CD4-positive, alpha-beta T cell treated with Interleukin-12 subunit alpha and Interleukin-12 subunit beta, for 1 hour (primary cell): Measurements from ENCODE around the gene TM9SF2.

Source experiments
- DNase-seq: peaks from one replicate; pipeline ENCODE4 v3.0.0-alpha.2; 2020

TM9SF2 gene

DNA sequence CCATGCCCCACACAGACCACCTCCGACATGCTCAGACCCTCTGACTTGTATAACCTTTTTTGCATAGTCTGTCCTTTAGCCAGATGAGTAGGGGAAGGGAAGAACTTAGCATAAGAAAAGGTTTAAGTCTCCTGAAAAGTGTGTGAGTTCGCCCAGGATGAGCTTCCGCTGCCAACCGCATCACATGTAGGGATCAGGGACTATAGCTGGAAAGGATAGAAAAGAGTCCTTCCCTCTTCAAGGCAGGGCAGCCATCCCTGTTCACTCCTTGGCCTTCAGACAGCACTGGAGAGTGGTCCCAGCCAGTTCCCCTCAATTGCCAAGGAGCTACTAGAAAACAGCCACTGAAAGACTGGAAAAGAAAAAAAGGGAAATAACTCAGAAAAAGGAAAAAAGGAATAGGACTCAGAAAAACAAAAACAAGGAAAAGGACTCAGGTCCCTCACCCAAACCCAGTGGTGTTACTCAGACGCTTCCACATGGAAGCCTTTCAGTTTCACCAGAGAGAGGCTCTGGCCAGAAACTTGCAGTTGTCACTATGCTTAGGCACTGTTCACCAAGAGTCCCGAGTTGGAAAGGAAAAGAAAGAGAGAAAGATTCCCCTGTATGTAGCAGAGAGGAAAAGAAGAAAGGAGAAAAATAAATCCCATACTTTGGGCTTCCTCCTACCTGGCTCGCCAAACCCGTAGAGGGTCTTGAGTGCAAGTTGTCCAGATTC lies 5.6 kb upstream of the TM9SF2 start:
- peak; percentile 7 for DNase-seq

DNA sequence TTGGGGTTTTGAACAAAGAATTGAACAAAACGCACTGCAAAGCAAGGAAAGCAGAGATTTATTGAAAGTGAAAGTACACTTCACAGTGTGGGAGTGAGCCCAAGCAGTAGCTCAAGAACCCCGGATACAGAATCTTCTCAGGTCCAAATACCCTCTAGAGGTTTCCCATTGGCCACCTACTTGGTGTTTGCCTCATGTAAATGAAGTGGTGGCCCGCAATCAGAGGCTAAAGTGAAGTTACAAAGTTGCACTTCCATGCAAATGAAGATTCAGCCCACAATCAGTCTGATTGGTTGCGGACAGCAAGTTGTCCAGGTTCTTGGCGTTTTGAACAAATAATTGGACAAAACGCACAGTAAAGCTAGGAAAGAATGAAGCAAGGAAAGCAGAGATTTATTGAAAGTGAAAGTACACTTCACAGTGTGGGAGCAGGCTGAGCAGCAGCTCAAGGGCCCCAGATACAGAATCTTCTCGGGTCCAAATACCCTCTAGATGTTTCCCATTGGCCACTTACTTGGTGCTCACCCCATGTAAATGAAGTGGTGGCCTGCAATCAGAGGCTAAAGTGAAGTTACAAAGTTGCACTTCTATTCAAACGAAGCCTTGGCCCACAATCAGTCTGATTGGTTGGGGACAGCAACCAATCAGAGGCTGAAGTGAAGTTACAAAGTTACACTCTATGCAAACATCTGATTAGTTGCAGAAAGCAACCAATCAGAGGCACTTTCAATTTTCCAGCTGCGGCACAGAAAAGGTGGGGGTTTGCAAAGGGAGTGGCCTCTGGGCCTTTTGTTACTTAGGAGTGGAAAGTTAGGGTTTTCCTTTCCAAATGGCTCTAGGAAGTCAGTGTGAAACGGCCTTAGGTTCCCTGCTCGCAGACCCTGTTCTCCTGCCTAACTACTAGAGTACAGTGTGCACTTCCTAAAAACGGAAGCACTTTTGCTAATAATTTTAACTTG lies 4.8 kb upstream of the TM9SF2 start:
- peak; percentile 88 for DNase-seq

DNA sequence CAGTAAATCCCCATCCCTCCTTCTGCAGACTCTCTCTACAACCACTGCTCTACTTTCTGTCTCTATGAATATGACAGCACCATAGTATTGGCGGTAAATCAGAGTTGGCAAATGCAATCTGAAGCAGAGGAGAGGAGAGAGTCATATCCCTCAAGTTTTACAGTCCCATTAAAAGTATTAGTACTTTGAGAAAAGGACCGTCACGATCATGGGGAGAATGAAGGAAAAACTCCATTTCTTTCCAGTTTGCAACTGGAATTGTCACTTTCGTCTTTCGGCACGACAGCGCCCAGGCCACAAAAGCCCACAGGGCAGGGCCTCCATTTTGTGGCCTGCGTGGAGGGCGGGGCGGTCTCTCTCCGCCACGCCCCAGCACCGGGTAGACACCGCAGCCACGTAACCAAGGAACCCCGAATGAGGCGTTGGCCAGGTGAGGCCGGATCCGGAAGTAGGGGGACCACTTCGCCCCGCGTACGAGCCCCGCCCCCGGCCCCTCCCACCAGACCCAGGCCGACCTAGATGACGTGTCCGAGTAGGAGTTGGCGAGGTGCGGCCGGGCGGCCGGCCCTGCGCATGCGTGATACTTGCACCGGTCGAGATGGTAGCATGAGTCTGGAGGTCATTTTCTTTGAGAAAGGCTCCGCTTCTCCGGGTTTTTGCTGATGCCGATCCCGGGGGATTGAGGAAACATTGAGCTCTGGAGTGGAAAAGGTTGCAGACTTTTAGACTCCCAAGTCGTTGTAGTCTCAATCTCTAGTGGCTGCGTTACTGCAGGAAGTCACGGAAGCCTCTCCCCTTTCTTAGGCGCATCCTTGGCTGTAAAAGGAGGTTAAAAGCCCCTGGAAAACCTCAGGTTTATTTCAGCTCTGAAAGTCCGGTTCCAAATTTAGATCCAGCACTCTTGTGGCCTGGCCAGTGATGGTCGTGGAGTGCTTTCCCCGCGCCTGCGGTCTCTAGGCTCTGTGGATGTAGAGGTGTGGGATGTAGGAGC lies 2.8 kb upstream of the TM9SF2 start:
- DNase-seq, result peak; percentile 98

DNA sequence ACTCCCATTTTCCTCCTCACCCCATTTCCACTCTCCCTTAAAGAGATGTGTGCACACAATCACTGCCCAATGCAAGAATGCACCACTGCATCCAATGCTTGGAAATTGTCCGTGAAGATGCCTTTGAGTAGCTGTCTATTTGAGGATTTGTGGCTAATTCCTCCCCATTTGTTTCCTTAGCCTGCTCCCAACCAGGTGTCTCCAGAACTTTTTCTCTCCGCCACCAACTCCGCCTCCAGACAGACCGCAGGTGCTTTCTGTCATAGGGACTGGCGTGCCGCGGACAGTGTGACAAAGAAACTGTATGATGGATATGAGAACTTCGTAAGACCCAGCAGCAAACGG lies 461 bp upstream of the TM9SF2 start:
- DNase-seq, result no peak

DNA sequence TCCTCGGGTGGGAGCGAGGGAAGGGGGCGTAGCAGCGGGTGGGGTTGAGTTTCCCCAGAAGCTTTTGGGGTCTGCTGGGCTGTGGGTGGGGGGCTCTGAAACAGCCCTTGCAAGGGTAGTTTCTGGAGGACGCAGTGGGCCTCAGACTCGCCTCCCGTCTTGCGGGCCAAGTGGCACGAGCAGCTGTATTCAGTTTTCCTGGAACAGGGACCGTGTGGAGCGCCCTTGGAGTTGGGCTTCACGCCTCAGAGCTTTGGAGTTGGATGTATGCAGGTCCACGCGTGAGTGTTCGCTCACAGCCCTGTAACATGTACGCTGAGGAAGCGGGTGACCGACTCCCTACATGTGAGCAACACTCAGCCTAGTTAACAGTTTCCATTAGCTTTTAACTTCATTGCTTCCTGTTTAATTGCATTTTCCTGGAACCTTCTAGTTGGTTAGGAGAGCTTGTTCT lies 603 bp downstream of the TM9SF2 start:
- peak; percentile 17 for DNase-seq

DNA sequence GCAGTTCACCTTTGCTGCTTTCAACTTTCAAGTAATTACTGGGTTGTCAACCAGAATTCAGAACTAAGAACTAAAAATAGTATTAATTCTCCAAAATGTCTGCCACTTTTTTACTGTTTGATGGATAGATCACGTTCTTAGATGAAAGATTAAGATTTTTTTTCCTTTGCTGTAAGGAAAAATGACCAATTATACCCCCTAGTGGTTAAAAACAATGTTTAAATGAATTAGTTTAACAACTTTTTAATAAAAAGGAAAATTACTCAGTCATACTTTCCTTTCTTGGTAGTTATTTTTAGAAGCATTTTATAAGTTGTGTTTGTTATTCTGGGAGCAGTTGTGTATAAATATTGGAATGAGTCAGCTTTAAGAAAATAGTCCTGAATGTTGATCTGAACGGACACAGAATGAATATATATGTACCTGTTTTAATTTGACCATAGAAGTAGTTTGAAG lies 4.6 kb downstream of the TM9SF2 start:
- peak; percentile 33 for DNase-seq

DNA sequence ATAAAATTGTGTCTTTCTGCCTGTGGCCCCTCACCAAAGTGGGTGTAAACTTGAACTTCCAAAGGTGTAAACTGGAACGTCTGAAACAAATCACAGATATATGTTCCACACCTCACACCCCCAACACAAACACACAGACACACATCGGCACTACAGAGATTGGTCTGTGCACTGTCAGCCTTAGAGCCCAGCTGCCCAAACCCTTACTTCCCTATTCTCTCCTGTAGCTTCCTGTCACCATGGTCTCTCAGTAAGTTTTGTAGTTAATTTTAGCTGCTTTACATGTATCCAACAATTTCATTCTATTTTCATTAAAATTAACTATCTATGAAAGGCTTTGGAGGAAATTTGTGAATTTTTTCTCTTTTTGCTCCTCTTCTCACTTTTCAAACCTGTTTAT lies 5.4 kb downstream of the TM9SF2 start:
- DNase-seq, result no peak

DNA sequence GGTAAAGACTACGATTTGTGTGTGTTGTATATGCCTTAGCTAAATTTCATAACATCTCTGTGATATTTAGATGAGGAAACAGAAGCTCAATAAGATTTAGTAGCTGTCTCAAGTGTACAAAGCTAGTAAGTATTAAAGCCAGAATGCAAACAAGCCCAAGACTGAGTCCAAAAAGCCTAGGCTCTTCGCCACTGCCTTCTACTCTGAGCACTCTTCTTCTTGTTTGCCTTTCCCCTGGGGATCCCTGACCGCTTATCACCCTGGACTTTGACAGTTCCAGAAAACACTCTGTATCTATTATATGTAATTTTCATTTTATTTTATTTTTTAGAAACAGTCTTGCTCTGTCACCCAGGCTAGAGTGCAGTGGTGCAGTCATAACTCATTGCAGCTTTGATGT lies 5.8 kb downstream of the TM9SF2 start:
- DNase-seq, result no peak

DNA sequence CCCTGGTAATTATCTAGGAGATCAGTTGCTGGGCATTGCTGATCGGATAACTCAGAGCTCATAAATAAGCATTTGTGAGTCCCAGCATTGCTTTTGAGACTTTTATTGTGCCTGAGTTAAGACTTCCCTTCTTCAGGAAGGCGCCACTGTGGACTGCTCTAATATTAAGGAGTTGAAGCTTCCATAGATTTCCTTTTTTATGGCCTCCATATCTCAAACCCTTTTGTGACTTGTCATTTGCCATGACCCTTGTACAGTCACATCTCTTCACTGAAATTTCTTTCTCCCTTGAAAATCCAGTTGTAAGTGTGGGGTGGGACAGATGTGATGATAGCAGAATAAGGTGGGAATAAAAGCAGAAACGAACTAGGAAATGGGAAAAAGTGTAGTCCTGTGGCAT lies 6.3 kb downstream of the TM9SF2 start:
- no peak for DNase-seq

DNA sequence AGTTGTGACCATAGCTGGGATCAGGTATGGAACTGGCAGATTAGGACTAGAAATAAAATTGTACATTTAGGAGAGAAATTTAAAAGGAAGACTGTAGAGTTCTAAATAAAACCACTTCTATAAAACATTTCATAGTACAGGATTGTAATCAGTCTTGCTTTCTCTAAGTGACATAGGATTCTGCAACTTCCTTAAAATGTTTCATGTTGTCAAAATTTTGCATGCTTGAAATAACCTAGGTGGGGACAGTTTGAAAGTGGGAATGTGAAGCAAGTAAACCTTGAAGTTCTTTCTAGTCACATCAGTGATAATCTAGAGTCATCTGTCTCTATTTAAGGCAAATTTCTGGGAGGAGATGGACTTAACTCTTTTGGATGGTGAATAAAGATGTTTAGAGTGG lies 6.7 kb downstream of the TM9SF2 start:
- no peak for DNase-seq

DNA sequence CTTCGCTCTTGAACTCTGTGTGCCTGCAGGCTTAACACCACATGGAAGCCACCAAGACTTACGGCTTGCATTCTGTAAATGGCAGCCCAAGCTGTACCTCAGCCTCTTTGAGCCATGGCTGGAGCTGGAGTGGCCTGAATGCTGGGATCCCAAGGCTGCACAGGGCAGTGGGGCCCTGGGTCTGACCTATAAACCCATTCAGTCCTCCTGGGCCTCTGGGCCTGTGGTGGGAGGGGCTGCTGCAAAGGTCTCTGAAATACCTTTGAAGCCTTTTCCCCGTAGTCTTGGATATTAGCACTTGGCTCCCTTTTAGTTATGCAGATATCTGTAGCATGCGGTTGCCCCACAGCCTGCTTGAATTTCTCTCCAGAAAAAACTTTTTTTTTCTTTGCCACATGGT lies 8.2 kb downstream of the TM9SF2 start:
- DNase-seq, result no peak

DNA sequence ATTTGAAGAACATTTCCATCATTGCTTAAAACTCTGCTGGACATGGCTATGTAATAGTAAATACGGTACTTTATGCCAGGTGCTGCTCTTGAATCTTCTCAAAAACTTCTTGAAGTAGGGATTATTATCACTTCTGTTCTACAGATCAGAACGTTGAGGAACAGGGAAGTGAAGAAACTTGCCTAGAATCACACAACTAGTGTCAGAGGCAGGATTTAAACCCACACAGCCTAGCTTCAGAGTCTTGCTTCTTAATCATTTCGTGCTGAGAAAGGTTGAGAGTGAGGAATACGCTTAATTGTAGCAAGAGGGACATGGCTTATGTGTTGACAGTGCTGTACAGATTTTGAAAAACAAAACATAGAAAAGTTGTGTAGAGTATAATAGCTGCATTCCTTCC lies 13.5 kb downstream of the TM9SF2 start:
- no peak for DNase-seq

DNA sequence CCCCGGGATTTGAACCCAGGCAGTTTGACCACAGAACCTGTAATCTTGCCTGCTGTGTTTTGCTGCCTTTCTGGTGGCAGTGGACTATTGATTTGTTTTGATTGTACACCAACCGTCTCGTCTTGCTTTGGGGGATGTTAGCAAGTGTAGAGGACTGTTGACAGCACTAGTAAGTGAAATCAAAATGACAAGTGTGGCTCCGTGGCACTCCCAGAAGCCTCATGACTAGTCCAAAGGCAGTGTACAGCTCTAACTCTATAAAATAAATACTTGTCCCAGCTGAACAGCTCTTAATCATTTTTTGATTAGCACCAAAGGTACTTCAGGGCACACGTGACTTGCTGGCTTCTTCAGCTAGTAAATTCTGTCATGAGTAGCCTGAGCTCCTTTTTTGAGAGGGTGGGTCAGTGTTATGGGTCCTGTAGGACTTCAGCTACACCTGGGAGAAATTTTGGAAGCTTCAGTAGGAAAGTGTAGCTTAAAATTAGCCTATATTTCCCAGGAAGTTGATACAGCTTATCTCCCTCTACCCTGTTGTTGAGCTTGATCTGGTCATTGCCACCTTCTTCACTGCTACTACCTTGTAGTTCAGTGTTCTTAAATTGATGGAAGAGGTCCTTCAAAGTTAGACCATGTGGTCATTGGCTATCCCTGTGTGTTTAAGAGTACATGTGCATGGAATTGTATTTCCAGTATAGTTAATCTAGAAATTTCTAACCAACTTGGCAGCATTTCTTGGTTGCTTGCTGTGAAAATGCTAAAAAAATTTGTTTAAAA lies 15.1 kb downstream of the TM9SF2 start:
- no peak for DNase-seq

DNA sequence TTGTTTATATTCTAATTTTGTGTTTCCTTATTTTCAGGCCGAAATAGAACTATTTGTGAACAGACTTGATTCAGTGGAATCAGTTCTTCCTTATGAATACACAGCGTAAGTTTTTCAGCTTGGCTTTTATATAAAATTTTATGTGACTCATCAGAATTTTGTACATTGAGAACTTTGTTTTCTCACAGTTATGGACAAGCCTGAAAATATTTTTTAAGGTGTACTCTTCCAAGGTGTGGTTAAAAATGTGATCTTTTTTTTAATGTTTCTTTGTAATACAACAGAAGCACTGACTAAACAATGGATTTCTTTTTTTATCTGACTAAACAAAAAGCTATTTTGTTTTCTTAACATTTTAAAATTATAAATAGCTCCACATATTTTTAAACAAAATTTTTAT lies 16.3 kb downstream of the TM9SF2 start:
- DNase-seq, result no peak

DNA sequence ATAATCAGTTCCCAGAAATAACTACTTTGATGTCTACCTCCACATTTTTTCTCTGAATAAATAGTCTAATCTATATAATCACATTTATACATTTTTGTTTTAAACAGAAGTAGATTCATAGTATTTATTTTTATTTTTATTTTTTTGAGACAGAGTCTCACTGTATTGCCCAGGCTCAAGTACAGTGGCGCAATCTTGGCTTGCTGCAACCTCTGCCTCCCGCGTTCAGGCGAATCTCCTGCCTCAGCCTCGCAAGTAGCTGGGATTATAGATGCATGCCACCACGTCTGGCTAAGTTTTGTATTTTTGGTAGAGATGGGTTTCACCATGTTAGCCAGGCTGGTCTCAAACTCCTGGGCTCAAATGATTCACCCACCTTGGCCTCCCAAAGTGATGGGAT lies 16.7 kb downstream of the TM9SF2 start:
- no peak for DNase-seq

DNA sequence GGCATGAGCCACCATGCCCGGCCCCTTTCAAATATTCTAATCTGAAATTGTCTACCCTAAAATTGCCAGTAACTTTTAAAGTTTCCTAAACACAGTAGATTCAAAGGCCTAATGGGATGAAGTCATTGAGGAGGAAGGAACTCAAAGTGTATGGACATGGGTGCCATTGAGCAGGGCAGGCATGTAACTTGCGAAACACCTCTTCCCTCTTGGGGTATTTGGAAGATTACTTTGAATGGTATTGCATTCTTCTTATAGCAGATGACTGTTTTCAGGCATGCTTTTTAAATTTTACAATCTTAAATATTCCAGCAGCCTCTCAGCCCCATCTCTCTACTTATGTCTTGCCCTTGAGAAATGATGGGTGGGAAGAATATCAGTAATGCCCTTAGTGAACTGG lies 21.0 kb downstream of the TM9SF2 start:
- no peak for DNase-seq

DNA sequence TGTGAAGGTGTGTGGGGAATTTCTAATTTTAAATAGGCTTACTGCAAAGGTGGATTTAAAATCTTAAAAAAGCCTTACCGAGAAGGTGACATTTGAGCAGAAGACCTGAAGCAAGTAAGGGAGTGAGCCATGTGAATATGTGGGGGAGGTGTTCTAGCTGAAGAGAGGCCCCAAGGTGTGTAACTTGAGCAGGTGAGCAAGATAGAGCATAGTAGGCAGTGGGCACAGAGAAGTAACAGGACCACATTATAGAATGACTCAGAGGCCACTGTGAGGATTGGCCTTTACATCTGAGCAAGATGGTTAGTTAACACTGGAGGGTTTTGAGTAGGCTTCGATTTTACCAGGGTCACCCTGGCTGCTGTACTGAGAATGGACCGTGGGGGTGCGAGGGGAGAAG lies 22.6 kb downstream of the TM9SF2 start:
- no peak for DNase-seq

DNA sequence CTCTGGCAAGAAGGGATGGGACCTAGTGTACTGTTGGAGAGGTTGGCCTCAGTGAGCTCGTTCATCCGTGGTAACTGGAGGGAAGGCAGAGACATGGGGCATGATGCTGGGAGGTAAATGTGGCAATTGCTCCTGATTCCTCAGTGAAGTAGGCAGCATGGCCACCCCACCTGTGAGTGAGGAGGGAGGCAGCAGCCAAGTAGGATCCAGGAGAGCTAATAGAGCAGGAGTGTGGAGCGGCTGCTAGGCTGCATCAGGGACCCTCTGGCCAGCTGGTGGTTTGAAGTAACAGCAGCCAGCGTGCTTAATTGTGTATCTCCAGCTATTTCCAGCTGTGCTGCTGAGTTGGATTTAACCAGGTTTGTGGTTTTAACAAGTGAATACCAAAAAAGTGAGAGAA lies 24.7 kb downstream of the TM9SF2 start:
- no peak for DNase-seq

DNA sequence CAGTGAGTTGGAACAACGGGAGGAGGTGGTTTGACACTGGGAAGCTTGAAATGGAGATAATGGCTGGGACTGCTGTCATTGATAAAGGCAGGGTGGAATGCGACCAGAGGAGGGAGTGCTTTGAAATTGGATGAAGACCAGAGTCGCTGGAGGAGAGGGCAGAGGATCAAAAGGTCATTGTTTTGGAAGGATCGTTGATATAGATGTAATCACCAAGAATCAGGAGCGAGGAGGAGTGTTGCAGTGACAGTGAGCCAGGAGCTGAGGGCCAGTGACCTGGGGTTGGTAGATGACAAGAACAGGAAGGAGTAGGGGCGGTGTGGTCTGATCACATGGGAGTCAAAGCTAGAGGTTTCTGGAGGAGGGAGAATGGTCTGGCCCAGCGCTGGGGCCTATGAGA lies 25.3 kb downstream of the TM9SF2 start:
- no peak for DNase-seq

DNA sequence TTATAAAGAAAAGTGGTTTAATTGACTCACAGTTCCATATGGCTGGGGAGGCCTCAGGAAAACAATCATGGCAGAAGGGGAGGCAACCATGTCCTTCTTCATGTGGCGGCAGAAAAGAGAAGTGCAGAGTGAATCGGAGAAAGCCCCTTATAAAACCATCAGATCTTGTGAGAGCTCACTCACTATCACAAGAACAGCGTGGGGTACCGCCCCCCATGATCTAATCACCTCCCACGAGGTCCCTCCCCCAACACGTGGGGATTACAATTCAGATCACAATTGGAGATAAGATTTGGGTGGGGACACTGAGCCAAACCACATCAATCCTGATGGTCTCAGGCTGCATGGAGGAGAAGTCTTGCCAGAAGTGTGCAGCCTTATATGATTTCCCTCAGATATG lies 26.0 kb downstream of the TM9SF2 start:
- peak; percentile 13 for DNase-seq

DNA sequence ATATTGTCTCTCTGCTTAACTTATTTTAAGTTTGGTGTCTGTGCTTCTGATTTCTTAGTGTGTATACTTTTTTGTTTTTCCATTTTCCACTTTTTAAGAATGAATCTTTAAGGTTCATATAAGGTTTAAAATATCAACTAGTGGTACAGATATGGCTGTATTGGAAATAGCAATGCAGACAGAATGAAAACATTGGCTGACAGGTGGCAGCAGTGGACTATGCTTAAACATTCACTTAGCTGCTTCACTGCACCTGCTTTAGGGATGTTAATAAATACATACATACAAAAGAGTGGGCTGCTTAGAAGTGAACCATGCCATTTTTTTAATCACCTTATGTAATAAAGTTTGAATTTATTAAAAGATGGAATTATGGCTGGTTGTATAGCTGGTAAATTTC lies 27.3 kb downstream of the TM9SF2 start:
- peak; percentile 57 for DNase-seq

DNA sequence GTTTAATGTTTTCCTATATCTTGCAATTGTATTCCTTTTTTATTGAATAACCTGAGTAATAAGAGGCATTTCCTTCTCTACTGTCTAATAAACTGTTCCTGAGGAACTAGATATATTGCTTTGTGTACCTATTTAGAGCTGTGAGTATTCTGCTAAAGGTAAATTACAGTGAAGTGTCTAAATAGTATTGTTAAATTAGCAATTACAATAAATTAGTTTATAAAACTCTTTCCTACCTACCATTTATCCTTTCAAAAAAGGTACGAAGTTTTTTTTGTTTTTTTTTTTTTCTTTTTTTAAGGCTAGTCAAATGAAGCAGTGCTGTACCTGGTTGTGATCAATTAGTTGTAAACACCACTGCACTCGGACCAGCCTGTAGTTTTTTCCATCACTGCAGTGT lies 34.8 kb downstream of the TM9SF2 start:
- no peak for DNase-seq
